GM19239 (cell line): ENCODE measurements around the gene TXNRD3.

Experiments used
- DNase-seq: peaks from one replicate; pipeline ENCODE4 v3.0.0; 2011; ENCODE audit warnings: low spot score; ENCODE audit not compliant: insufficient read length
- FAIRE-seq: peaks from 2 replicates; lab custom pipeline; 2011; peaks lifted over from hg19 to GRCh38; lab: Jason Lieb, UNC

The TXNRD3 gene

GRCh38 chr3:126654571-126655383 lies at the start of gene TXNRD3:
TSS of gene TXNRD3 (minus strand) at chr3:126655124.
- FAIRE-seq: no peak
- DNase-seq: peak; percentile 26

GRCh38 chr3:126703512-126704493 lies 48.9 kb upstream of the TXNRD3 start, which contains the start of gene CHCHD6:
TSS of gene CHCHD6 (plus strand) at chr3:126704240. CDS start at chr3:126704313, 73 bp downstream.
- DNase-seq: peak; percentile 97
- FAIRE-seq: peak; percentile 97

- FAIRE-seq: no peak
- no peak for DNase-seq
Observed at GRCh38 chr3:126699011-126699410, 44.1 kb upstream of the TXNRD3 start.

DNA sequence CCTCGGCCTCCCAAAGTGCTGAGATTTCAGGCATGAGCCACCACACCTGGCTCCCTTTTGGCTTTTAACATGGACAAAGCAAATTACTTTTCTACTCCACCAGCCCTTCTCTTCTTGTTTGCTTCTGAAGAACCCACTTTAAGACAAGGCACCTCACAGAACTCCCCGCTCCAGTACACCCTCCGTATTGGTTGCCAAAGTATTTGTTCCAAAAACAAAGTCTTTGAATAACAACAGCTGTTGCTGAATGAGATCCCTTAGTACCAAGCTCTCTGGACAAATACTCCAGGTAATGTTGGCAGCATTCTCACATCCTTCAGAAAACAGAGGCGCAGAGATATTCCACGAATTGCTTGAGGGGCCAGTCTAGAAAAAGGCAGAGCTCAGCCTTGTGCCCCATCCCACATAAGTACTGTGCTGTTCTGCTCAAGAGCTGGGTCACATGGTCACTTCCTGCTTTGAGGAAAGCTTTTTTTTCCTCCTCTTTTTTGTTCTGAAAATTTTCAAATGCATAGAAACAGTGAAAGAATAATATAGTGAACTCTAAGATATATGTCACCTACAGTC lies 41.9 kb upstream of the TXNRD3 start:
- no peak for FAIRE-seq

DNA sequence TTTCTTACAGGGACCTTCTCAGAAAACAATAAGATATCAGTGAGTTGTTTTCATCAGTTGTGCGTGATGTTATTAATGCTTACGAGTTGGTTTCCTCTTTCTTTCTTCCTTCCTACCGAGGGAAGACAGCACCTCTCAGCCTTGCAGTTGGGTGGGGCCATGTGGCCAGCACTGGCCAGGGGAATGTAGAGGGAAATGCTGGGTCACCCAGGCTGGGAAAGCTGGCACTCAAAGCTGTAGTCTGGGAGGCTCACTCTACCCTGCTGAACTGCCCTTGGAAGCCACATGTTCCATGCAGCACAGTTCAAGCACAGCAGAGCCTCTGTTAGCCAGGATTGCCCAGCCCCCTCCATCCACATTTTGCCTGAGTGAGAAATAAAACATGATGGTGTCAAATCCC lies 39.0 kb upstream of the TXNRD3 start:
- FAIRE-seq (no peak), DNase-seq (no peak)

More for the DNA sequence above, 41.9 kb upstream of the TXNRD3 start:
- no peak for DNase-seq

DNA sequence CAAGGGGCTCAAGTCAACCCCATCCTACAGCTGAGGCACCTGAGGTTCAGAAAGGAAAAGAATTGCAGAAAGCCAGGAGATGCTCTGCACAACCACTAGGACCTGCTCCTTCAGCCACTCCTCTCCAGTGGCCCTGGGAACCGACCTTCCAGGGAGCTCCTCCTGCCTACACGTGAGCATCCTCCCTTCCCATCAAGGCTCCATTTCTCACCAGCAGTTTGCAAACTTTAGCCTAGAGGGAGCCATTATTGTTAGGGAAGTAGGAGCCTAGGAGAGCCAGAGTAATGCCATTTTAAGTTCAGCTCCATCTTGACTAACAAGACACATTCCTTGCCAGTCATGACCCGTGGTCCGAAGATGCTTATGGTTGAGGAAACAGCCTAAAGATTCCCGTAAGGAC lies 37.9 kb upstream of the TXNRD3 start:
- DNase-seq (no peak), FAIRE-seq (no peak)

DNA sequence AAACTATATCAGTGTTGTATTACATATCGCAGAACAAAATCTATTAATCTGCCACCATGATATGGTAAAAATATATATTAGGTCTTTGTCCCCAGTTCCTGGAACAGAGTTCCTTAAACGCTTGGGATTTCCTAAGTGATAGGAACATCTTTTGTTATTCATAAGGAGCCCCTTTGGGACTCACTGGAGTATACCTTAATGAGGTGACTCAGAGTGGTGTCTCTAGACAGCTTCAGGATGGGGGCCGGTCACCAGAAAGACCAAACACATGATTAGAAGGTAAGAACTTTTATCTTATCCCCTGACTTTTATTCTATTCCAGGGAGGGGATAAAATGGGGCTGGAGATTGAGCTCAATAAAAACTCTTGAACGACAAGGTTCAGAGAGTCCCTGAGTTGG lies 36.8 kb upstream of the TXNRD3 start:
- DNase-seq: no peak
- FAIRE-seq: no peak

DNA sequence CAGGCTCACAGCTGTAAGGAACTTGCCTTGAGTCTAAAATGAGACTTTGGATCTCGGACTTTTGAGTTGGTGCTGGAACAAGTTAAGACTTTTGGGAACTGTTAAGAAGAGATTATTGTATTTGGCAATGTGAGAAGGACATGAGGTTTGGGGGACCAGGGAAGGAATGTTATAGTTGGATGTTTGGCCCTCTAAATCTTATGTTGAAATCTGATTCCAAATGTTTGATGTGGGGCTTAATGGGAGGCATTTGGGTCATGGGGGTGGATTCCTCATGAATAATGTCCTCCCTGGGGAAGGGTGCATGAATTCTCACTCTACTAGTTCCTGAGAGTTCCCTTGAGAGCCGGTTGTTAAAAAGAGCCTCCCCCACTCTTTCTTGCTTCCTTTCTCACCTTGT lies 30.6 kb upstream of the TXNRD3 start:
- DNase-seq (no peak), FAIRE-seq (no peak)

DNA sequence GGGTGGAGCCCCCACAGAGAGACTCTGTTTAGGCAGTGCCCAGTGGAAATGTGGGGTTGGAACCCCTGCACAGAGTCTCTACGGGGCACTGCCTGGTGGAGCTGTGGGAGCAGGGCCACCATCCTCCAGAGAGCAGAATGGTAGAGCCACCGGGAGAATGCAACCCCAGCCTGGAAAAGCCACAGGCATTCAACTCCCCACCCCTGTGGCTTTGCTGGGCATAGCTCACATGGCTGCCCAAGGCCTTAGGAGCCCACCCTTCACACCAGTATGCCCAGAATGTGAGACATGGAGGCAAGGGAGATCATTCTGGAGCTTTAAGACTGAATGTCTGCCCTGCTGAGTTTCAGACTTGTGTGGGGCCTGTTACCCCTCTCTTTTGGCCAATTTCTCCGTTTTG lies 30.1 kb upstream of the TXNRD3 start:
- FAIRE-seq (no peak), DNase-seq (no peak)

DNA sequence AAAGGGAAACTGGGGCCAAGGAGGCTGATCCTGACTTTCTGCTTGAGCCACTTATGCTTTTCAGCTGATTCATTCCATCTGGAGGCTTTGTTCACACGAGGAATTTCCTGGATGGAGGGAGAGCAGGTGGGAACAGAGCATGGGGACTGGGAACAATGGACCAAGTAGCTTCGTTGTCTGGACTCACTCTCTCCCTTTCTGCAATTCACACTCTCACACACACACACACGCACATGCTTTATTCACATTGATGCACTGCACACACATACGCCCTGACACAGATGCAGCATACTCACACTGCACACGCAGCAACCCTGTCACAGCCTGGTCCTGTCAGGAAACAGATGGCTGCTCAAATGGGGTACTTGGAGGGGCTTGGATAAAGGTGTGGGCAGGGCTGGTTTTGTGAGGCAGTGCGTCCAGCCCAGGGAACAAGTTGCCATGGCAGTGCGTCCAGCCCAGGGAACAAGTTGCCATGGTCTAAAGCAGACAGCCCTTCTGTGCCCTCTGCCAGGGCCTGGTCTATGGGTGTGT lies 29.4 kb upstream of the TXNRD3 start:
- DNase-seq (no peak), FAIRE-seq (no peak)

DNA sequence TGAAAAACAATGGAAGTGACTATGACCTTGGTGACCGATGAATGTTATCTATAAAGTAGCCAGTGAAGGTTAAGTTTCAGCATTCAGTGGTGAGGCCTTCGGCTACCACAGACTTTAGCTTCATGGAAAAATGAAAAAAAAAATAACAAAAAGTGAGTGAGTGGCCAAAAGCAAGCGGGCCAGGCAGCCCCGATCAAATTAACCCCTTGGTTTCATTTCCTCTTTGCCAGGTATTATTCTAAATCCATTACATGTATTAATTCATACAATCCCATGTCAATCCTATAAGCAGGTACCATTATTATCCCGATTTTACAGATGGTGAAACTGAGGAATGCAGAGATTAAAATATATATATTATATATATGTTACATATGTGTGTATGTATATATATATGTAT lies 28.1 kb upstream of the TXNRD3 start:
- FAIRE-seq (no peak), DNase-seq (no peak)

- FAIRE-seq (no peak), DNase-seq (no peak)
Observed at GRCh38 chr3:126682009-126682408, 27.1 kb upstream of the TXNRD3 start.

DNA sequence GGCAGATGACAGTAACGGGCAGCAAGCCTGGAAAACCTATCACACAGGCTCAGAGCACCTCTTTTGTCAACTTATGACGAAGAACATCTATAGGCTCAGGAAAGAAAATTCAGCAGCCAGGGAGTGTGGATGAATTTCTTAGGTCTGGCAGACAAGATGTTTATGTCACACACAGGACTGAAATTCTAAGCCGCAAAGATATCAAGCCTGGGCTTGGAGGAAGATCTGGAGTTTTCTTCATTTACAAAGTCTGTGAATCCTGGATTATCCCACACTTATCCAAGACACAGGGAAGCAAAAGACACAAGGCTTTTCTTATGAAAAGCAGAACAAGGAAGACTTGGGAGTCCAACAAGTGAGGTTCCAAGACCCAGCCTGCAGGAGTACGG lies 25.7 kb upstream of the TXNRD3 start:
- DNase-seq: no peak
- FAIRE-seq: no peak

DNA sequence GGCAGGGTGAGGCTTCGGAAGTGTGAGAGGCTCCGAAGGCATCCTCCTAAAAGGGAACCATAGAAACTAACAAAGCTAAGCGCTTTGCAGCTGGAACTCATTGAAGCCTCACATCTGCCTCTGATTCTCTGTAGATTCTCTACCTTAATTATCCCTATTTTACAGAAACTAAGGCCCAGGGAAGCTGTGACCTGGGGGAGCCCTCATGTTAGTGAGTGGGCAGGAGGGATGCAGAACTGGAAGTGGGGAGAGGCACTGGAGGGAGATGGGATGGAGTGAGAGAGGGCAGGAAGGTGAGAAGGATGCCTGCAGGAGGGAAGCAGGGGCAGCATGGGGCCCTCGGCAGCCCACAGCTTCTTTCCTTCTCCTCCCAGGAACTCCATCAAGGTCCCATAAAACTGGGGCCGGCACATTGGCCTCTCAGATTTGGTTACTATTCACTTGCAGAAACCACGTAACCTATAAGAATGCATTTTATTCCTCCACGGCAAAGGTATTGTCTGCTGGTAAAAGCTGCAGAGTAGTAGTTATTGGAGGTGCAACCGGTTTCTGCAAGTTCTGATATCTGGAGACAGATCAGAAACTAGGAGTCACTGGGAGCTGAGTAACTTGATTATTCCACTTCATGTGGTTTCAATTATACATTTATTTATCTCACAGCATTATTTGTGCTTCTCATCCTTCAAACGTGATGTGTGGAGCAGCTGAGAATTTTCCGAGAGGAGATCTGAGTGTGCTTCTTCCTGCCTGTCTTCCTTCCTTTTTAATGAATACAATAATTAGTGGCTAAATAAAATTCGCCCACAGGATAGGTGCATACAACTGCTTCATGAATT lies 25.1 kb upstream of the TXNRD3 start:
- no peak for FAIRE-seq
- DNase-seq: no peak

DNA sequence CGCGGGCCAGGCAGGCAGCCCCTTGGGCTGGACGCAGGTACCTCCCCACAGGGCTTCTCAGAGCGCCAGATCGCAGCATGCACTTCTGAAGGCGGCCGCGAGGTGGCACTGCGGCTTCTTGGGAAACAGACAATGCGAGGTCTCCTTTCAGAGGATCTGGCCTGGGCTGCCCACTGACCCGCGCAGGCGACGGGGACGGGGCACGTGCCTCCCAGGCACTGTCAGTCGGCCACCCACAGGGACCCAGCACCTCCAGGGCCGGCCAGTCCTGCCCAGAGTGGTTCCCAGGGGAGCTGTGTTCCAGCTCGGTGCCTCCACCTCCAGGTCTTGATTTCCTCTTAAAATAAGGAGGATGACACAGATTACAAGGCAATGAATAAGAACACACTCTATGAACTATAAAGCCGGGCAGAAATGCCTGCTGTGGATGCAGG lies 24.4 kb upstream of the TXNRD3 start:
- FAIRE-seq: peak; percentile 80
- peak; percentile 80 for DNase-seq

GRCh38 chr3:126678693-126679317 lies 23.9 kb upstream of the TXNRD3 start:
- no peak for FAIRE-seq
- no peak for DNase-seq

DNA sequence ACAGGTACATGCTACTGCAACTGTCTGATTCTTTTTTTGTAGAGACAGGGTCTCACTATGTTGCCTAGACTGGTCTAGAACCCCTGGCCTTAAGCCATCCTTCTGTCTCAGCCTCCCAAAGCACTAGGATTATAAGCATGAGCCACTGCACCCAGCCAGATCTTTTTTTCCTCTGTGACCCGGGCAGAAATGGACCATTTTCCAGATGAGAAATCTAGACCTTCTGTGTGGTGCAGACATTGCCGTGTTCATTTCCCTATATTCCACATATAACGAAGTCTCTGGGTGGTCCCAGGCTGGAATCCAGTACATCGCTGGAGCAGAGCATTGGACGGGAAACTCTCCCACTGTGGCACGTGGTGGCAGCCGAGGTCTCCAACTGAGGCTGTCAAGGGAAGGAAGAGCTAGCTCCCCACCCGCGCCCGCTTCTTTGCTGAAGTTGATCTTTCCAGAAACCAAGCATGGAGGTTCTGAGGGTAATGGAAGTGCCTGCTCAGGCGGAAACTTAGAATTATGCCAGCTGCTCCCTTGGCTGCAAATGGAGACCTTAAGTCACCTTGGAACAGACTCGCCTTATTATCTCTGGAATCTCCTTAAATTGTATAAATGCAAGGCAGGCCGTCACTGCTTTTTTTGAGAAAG lies 23.1 kb upstream of the TXNRD3 start:
- DNase-seq (no peak), FAIRE-seq (no peak)

DNA sequence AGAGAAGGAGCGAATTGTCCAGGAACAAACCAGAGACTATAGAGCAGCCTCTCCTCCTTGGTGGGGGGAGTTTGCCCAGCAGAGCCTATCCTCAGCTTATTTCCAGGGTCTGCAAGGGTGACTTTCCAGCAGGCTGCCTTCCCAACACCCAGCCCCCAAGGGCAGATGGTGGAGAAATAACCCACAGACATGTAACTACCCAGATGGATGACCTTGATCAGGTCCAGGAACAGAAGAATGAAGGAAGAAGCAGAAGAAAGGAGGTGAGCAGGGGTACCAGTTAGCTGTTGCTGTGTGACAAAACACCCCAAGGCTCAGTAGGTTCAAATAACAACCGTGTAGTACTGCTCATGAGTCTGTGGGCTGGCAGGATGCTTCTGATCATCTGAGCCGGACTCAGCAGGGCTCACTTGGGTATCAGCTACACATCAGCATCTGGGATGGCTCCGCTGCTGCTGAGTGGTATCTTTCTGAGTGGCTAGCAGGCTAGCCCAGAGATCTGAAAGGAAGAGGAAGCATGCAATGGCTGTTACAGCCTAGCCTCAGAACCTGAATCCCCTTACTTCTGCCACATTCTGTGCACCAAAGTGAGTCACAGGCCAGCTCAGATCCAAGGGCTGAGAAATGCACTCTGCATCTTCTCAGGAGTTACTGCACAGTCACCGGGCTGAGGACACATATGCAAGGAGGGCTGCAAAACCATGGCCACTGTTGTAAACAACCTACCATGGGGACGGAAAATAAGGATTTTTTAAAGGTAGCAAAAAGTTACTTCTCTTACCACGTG lies 22.2 kb upstream of the TXNRD3 start:
- FAIRE-seq: no peak
- DNase-seq: no peak
